ENCODE results near the gene SLC37A2.

SLC37A2 gene

GRCh38 chr11:125070699-125071254 is 7.7 kb downstream of the SLC37A2 start:
- no peak for DNase-seq (ENCODE audit: low read depth, low spot score)

GRCh38 chr11:125071435-125071834 is 8.3 kb downstream of the SLC37A2 start:
- no peak for DNase-seq (ENCODE audit: low read depth, low spot score)

GRCh38 chr11:125071846-125072217 is 8.7 kb downstream of the SLC37A2 start:
- no peak for DNase-seq (ENCODE audit: low read depth, low spot score)

- no peak for DNase-seq (ENCODE audit: low read depth, low spot score)
Observed at GRCh38 chr11:125072218-125072960, 9.3 kb downstream of the SLC37A2 start.

- DNase-seq (ENCODE audit: low read depth, low spot score), result no peak
Observed at GRCh38 chr11:125072961-125073590, 10.0 kb downstream of the SLC37A2 start.

GRCh38 chr11:125073616-125074483 is 10.7 kb downstream of the SLC37A2 start:
- DNase-seq (ENCODE audit: low read depth, low spot score), result no peak

GRCh38 chr11:125074511-125075241 is 11.6 kb downstream of the SLC37A2 start:
- DNase-seq (ENCODE audit: low read depth, low spot score), result no peak

GRCh38 chr11:125075242-125075625 is 12.1 kb downstream of the SLC37A2 start:
- DNase-seq (ENCODE audit: low read depth, low spot score), result no peak

- DNase-seq (ENCODE audit: low read depth, low spot score), result no peak
Observed at GRCh38 chr11:125075900-125076317, 12.8 kb downstream of the SLC37A2 start.

- DNase-seq (ENCODE audit: low read depth, low spot score), result no peak
Observed at GRCh38 chr11:125076378-125076945, 13.4 kb downstream of the SLC37A2 start.

- no peak for DNase-seq (ENCODE audit: low read depth, low spot score)
Observed at GRCh38 chr11:125078016-125078415, 14.9 kb downstream of the SLC37A2 start.

- no peak for DNase-seq (ENCODE audit: low read depth, low spot score)
Observed at GRCh38 chr11:125078516-125079140, 15.5 kb downstream of the SLC37A2 start.

GRCh38 chr11:125079151-125079877 is 16.2 kb downstream of the SLC37A2 start:
- no peak for DNase-seq (ENCODE audit: low read depth, low spot score)

GRCh38 chr11:125079878-125080530 is 16.9 kb downstream of the SLC37A2 start:
- DNase-seq (ENCODE audit: low read depth, low spot score), result no peak

- DNase-seq (ENCODE audit: low read depth, low spot score), result no peak
Observed at GRCh38 chr11:125080531-125080911, 17.4 kb downstream of the SLC37A2 start.

GRCh38 chr11:125081098-125081798 is 18.1 kb downstream of the SLC37A2 start:
- no peak for DNase-seq (ENCODE audit: low read depth, low spot score)

- no peak for DNase-seq (ENCODE audit: low read depth, low spot score)
Observed at GRCh38 chr11:125082040-125082439, 18.9 kb downstream of the SLC37A2 start.

GRCh38 chr11:125082611-125083311 is 19.7 kb downstream of the SLC37A2 start:
- DNase-seq (ENCODE audit: low read depth, low spot score), result no peak

Measured in smooth muscle cell of the brain vasculature (primary cell).